ENCODE results near the gene SERPINE1. TPM values are rescaled to one million over a fixed set of nuclear protein-coding genes. Genes with fewer than 3 reads are reported as not detected.

SERPINE1 gene
- total and polyA plus RNA-seq, 2 of the 8 experiments (the other 6 are each of a cell fraction or from before 2014, with no cell fraction given) = 3.7 to 5.6 TPM

DNA sequence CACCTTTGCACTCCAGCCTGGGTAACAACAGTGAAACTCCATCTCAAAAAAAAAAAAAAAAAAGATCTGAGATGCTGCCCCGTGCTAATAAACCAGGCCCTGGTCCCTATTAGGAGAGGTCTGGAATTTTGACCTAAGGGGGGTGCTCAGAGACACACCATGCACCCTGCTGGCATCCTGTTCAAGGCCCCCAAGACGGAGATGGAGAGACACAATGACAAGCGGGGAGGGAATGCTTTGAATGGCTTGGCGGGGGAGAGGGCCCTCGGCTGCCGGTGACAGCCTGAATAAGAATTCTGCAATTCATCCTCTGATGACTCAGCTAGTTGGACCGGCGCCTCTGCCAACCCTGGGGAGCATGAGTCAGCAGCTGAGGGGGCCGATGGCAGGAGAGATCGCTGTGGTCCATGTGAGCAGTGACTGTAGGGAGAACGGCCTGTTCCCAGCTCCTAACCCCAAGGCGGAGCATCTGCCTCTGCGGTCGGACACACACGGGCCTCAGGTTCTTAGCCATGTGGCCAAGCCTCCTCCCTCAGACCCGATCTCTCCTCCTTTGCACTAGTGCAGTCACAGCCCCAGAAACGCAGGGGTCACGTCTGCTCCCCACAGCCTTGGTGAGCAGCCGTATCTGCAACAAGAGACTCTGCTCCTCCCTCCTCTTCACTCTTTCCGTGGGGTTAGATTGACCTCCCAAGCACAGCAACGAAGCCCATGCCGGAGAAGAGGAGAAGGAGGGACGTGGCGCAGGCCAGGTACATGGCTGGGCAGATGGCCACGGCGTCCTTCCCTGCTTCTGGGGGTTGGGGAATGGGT lies 26.7 kb upstream of the SERPINE1 start:
- no peaks in the 10 kb centered on the region for H4K20me1 ChIP-seq (replicated peaks in 1 of 2; ENCODE audit: control insufficient read depth in 1 of 2, insufficient read depth in 2 of 2, low read length in 2 of 2)
- H2BK120ac ChIP-seq (replicated peaks; ENCODE audit: low read depth, low read length) = peak overlapping the region; percentile 8
- peak overlapping the region; percentile 3 for H3K4ac ChIP-seq (replicated peaks; ENCODE audit: insufficient read length, low read depth, low read length)
- ChIA-PET POLR2A (ENCODE audit: partially characterized antibody) (interaction anchor here (0.6 to 3.2 kb wide), 8 partner anchors 10 to 466 kb away, joined by 3 to 15 read pairs (median 4); partner anchors contain the start of genes SERPINE1 and TRIM56), CTCF (ENCODE audit: partially characterized antibody) (interaction anchor here (0.7 to 2.5 kb wide), 9 partner anchors 23 to 270 kb away, joined by 3 to 11 read pairs (median 4); partner anchors contain the start of gene SERPINE1)
- no peaks in the 10 kb centered on the region for H3K36me3 ChIP-seq (ENCODE audit: control insufficient read depth in 2 of 4, insufficient read depth in 4 of 4, low read length in 3 of 4)
- no peak for FAIRE-seq
- no peak overlapping the region for H3K23ac ChIP-seq (ENCODE audit: insufficient read length)
- H3K14ac ChIP-seq (ENCODE audit: insufficient read length) = no peak overlapping the region
- H2BK15ac ChIP-seq (ENCODE audit: low read length) = peak overlapping the region; percentile 11
- WGBS, 2 experiments (ENCODE audit: extremely low coverage in 1 of 2, insufficient coverage in 1 of 2, insufficient read length in 1 of 2, insufficient replicate concordance in 2 of 2, low coverage in 1 of 2, low lambda C conversion rate in 2 of 2, missing lambda C conversion rate in 1 of 2) = 21% methylated on average over 22 of the region's 26 CpGs; no CpG with 5 or more reads in 1 of the 2 experiments
- peak overlapping the region; percentile 28; the same call in 1 of the 2 replicates for H4K8ac ChIP-seq (ENCODE audit: extremely low read depth, insufficient read depth, low read length)
- H2AFZ ChIP-seq (ENCODE audit: low read length) = peak overlapping the region; percentile 64; the same call in 1 of the 2 replicates
- H3K27me3 ChIP-seq (replicated peaks in 1 of 4; ENCODE audit: control insufficient read depth in 3 of 4, extremely low read depth in 1 of 4, insufficient read depth in 3 of 4, low read length in 3 of 4) = no peaks in the 10 kb centered on the region
- peak overlapping the region; percentile 53 for H4K91ac ChIP-seq (replicated peaks; ENCODE audit: insufficient read length, low read length)
- peak overlapping the region; percentile 1 for H4K5ac ChIP-seq (ENCODE audit: insufficient read length, low read depth, low read length)
- no peak overlapping the region for H3K9ac ChIP-seq (replicated peaks in 1 of 4; ENCODE audit: extremely low read depth in 1 of 4, low read depth in 3 of 4, low read length in 3 of 4)
- H3K4me1 ChIP-seq (replicated peaks in 1 of 4; ENCODE audit: control insufficient read depth in 3 of 4, insufficient read depth in 4 of 4, low read length in 3 of 4) = peaks cover 0 to 17% (median 10%) of the 10 kb centered on the region in 4 experiments; a peak in 6 of 7 replicates
- H3K4me2 ChIP-seq (ENCODE audit: insufficient read depth in 1 of 2, low read depth in 2 of 2, low read length in 2 of 2) = peak overlapping the region; percentile 28 to 56
- no peaks in the 10 kb centered on the region for H3K9me3 ChIP-seq (ENCODE audit: insufficient read depth in 2 of 2, low read depth in 1 of 2, low read length in 1 of 2)
- no peak overlapping the region for H3K4me3 ChIP-seq (ENCODE audit: extremely low read depth in 1 of 4, insufficient read depth in 2 of 4, low read depth in 3 of 4, low read length in 4 of 4)
- H3K56ac ChIP-seq (replicated peaks; ENCODE audit: insufficient read length, low read depth, low read length) = no peak overlapping the region
- peak overlapping the region; percentile 97 for H2BK12ac ChIP-seq (ENCODE audit: low read depth, low read length)
- peak overlapping the region; percentile 56; the same call in 1 of the 2 replicates for H2BK20ac ChIP-seq (ENCODE audit: low read length)
- H3K79me1 ChIP-seq (ENCODE audit: low read depth, low read length) = no peaks in the 10 kb centered on the region; the same call in 1 of the 2 replicates
- H3K23me2 ChIP-seq (ENCODE audit: low read depth, low read length) = 0 out of 2 replicates have a peak, but pooled peaks cover 3% of the 10 kb centered on the region
- peak overlapping the region; percentile 42 for H3K18ac ChIP-seq (ENCODE audit: extremely low read depth, low read length)
- H3K79me2 ChIP-seq (ENCODE audit: control insufficient read depth in 1 of 2, insufficient read depth in 2 of 2, low read length in 2 of 2) = no peaks in the 10 kb centered on the region
- peak; percentile 72 to 92 for DNase-seq (ENCODE audit: low read depth in 1 of 2, low spot score in 2 of 2)
- peak overlapping the region; percentile 86 for H2BK5ac ChIP-seq (ENCODE audit: low read depth, low read length)
- H3K27ac ChIP-seq (ENCODE audit: low read depth, low read length) = peak overlapping the region; percentile 27; the same call in 1 of the 2 replicates
- peak overlapping the region; percentile 4; the same call in 1 of the 2 replicates for H2AK5ac ChIP-seq (ENCODE audit: low read depth, low read length)
- TF ChIP-seq SIN3A (conservative IDR thresholded peaks at IDR 0.05 in 1 of 2, IDR thresholded peaks at IDR 0.05 in 1 of 2; ENCODE audit: low read depth in 1 of 2, low read length in 2 of 2) (peak; percentile 78 to 85; a peak in 3 of 4 replicates), CTBP2 (IDR thresholded peaks at IDR 0.05; ENCODE audit: borderline replicate concordance, insufficient read depth, insufficient read length, low read length) (peak; percentile 61), EP300 (IDR thresholded peaks at IDR 0.05; ENCODE audit: borderline replicate concordance in 1 of 2, low read depth in 2 of 2, low read length in 2 of 2) (peak in 1 of 2 experiments; percentile 72; a peak in 2 of 3 replicates), SAP30 (IDR thresholded peaks at IDR 0.05; ENCODE audit: insufficient read depth, insufficient replicate concordance, low read length) (peak; percentile 61), TEAD4 (IDR thresholded peaks at IDR 0.05; ENCODE audit: low read depth, low read length) (peak; percentile 55; the same call in 1 of the 2 replicates), TAF1 (IDR thresholded peaks at IDR 0.05; ENCODE audit: low read depth, low read length) (peak; percentile 44; the same call in 1 of the 2 replicates), CREB1 (IDR thresholded peaks at IDR 0.05) (peak; percentile 39; the same call in 1 of the 2 replicates), BACH1 (IDR thresholded peaks at IDR 0.05; ENCODE audit: low read length) (peak; percentile 100), MAFK (IDR thresholded peaks at IDR 0.05; ENCODE audit: low read depth, low read length) (peak; percentile 99)
- TF ChIP-seq, protein P1, sequence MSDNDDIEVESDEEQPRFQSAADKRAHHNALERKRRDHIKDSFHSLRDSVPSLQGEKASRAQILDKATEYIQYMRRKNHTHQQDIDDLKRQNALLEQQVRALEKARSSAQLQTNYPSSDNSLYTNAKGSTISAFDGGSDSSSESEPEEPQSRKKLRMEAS (IDR thresholded peaks at IDR 0.05) = peak; percentile 80; the same call in 1 of the 2 replicates

Data from H1 (cell line).